Endothelial cell of umbilical vein (primary cell): ENCODE measurements around the gene QRICH2. TPM values are rescaled to one million over a fixed set of nuclear protein-coding genes. Genes with fewer than 3 reads are reported as not detected.
"Not testable (repeated sequence)": the region's sequence is repeated elsewhere in the genome, so short reads cannot be mapped to it uniquely, and the experiment has no call there.

ENCODE experiments used
- BruUV-seq: library from RNA; stranded (reverse); fragments of 400-500 nt; replicated peaks from 2 replicates; lab custom pipeline; 2021; lab: Mats Ljungman, UMichigan
- CTCF ChIA-PET: fragments of 300-600, 350-600 bp; sonication (Branson Sonifier 250); formaldehyde crosslinking; loops from one replicate; lab custom pipeline; 2021; ENCODE audit warnings: antibody characterized with exemption, inconsistent platforms; lab: Charles Lee
- POLR2A ChIA-PET: fragments of 300-600, 350-600 bp; sonication (Branson Sonifier 250); formaldehyde crosslinking; loops from one replicate; lab custom pipeline; 2021; ENCODE audit warnings: antibody characterized with exemption, inconsistent platforms; lab: Charles Lee
- DNase-seq: peaks from one replicate; pipeline ENCODE4 v3.0.0-alpha.2; 2011; ENCODE audit warnings: low read depth, low spot score
- FAIRE-seq: peaks from 2 replicates; lab custom pipeline; 2011; peaks lifted over from hg19 to GRCh38; lab: Jason Lieb, UNC
- H2AFZ ChIP-seq: 2 replicates; pipeline ENCODE4 v1.6.0; 2012; ENCODE audit warnings: low read depth, low read length, control low read depth, inconsistent platforms
- H3K27ac ChIP-seq: 2 replicates; pipeline ENCODE4 v1.5.1; 2011; ENCODE audit warnings: low read depth, mild to moderate bottlenecking, control low read depth, low read length, moderate library complexity; ENCODE audit not compliant: insufficient read depth
- H3K27me3 ChIP-seq, 2 experiments: 2 replicates each; pipeline versions ENCODE4 v1.6.0 to v1.6.1; 2011; ENCODE audit warnings: low read length in 2 of 2, mixed read lengths in 1 of 2; ENCODE audit not compliant: control insufficient read depth in 2 of 2, insufficient read depth in 2 of 2
- H3K36me3 ChIP-seq, 2 experiments: 2 replicates in 1 of 2; 3 replicates in 1 of 2; pipeline ENCODE4 v1.5.1; 2011; ENCODE audit warnings: low read length in 2 of 2, mild to moderate bottlenecking in 1 of 2, moderate library complexity in 1 of 2; ENCODE audit not compliant: control insufficient read depth in 2 of 2, insufficient read depth in 2 of 2; ENCODE audit errors: extremely low read depth in 1 of 2
- H3K4me1 ChIP-seq: 3 replicates; pipeline ENCODE4 v1.5.1; 2011; ENCODE audit warnings: mild to moderate bottlenecking, low read length; ENCODE audit not compliant: control insufficient read depth, insufficient read depth; ENCODE audit errors: extremely low read depth
- H3K4me2 ChIP-seq: 2 replicates; pipeline ENCODE4 v1.6.1; 2011; ENCODE audit warnings: low read length, control low read depth, mixed read lengths; ENCODE audit not compliant: insufficient read depth
- H3K4me3 ChIP-seq, 3 experiments: fragments of 200-600 bp in 1 of 3; sonication (generic), shearing (Covaris generic) in 1 of 3; replicated peaks in 1 of 3; 2 replicates each; pipeline ENCODE4 v1.5.1; 2011 to 2016; ENCODE audit warnings: control low read depth in 3 of 3, low read length in 3 of 3, mild to moderate bottlenecking in 2 of 3, inconsistent platforms in 1 of 3, low read depth in 1 of 3, moderate library complexity in 1 of 3; ENCODE audit not compliant: insufficient read depth in 1 of 3
- H3K79me2 ChIP-seq: 2 replicates; pipeline ENCODE4 v1.6.0; 2012; ENCODE audit warnings: low read length, inconsistent platforms; ENCODE audit not compliant: control insufficient read depth, insufficient read depth
- H3K9ac ChIP-seq: replicated peaks from 2 replicates; pipeline ENCODE3; 2011; ENCODE audit warnings: low read length, control low read depth; ENCODE audit not compliant: insufficient read depth; ENCODE audit errors: extremely low read depth
- H3K9me1 ChIP-seq: replicated peaks from 3 replicates; pipeline ENCODE4 v1.6.0; 2011; ENCODE audit warnings: mild to moderate bottlenecking, low read length; ENCODE audit not compliant: control insufficient read depth, insufficient read depth; ENCODE audit errors: extremely low read depth
- H3K9me3 ChIP-seq: replicated peaks from 2 replicates; pipeline ENCODE4 v1.5.1; 2012; ENCODE audit warnings: low read length, inconsistent platforms; ENCODE audit not compliant: control insufficient read depth, insufficient read depth
- H4K20me1 ChIP-seq: replicated peaks from 2 replicates; pipeline ENCODE3; 2011; ENCODE audit warnings: mild to moderate bottlenecking, low read length; ENCODE audit not compliant: control insufficient read depth, insufficient read depth; ENCODE audit errors: extremely low read depth
- CTCF ChIP-seq, 2 donors: IDR thresholded peaks; 1 replicate in 1 of 2; 2 replicates in 1 of 2; pipeline ENCODE4 v1.5.1; 2011; ENCODE audit warnings: low read length in 2 of 2, mild to moderate bottlenecking in 2 of 2, moderate library complexity in 2 of 2, control low read depth in 1 of 2, inconsistent platforms in 1 of 2, low read depth in 1 of 2; ENCODE audit not compliant: insufficient read depth in 1 of 2; ENCODE audit errors: extremely low read depth in 1 of 2
- EZH2 ChIP-seq: IDR thresholded peaks from 2 replicates; pipeline ENCODE4 v1.6.1; 2012; ENCODE audit warnings: borderline replicate concordance, low read depth, mild to moderate bottlenecking, moderate library complexity, low read length, inconsistent platforms; ENCODE audit not compliant: severe bottlenecking
- FOS ChIP-seq: IDR thresholded peaks from 2 replicates; pipeline ENCODE4 v1.6.1; 2011; ENCODE audit warnings: mild to moderate bottlenecking, low read length, moderate library complexity, borderline replicate concordance; ENCODE audit not compliant: insufficient read depth
- GATA2 ChIP-seq: IDR thresholded peaks from 2 replicates; pipeline ENCODE4 v1.7.0; 2011; ENCODE audit warnings: low read depth, mild to moderate bottlenecking, moderate library complexity, mixed read lengths, low read length; ENCODE audit not compliant: insufficient read length, insufficient read depth
- JUN ChIP-seq: IDR thresholded peaks from 2 replicates; pipeline ENCODE4 v1.6.1; 2011; ENCODE audit warnings: borderline replicate concordance, low read depth; ENCODE audit not compliant: insufficient read length, insufficient read depth
- MAX ChIP-seq: IDR thresholded peaks from 2 replicates; pipeline ENCODE4 v1.6.1; 2011; ENCODE audit not compliant: insufficient read depth, insufficient read length
- MYC ChIP-seq: IDR thresholded peaks from one replicate; pipeline ENCODE4 v1.6.1; 2011; ENCODE audit warnings: mild to moderate bottlenecking, low read depth, low read length
- POLR2A ChIP-seq: IDR thresholded peaks from 2 replicates; pipeline ENCODE4 v1.6.1; 2012; ENCODE audit warnings: low read depth, mild to moderate bottlenecking, control low read depth, low read length
- POLR2AphosphoS5 ChIP-seq: IDR thresholded peaks from 2 replicates; pipeline ENCODE4 v1.6.1; 2012; ENCODE audit warnings: low read depth, mild to moderate bottlenecking, control low read depth, low read length, moderate library complexity; ENCODE audit not compliant: insufficient read depth
- dilution Hi-C: fragments of 300-500 bp; cut with MboI; formaldehyde crosslinking; loops from one replicate; pipeline ENCODE4 v1.15.0; 2019; ENCODE audit warnings: low sequenced_read_pairs; ENCODE audit not compliant: extremely low pct_ligation_motif_present
- intact Hi-C: fragments of 100-400 bp; cut with micrococcal nuclease; formaldehyde crosslinking; loops from one replicate; pipeline ENCODE4 v1.10.0; 2022
- polyA plus RNA-seq, 4 experiments: library from polyadenylated mRNA; depleted of rRNA in 3 of 4; stranded (reverse) in 3 of 4; unstranded in 1 of 4; fragments of >200 nt; gene quantifications; 2 replicates each; pipeline versions ENCODE4 v1.2.1 to v1.2.3, GENCODE V29; 2011 to 2012; ENCODE audit warnings: missing spikeins in 1 of 4
- total RNA-seq: library from RNA; stranded (reverse); gene quantifications from 2 replicates; pipeline ENCODE4 v1.2.3, GENCODE V29; 2021

The QRICH2 gene
- total and polyA plus RNA-seq, 2 donors (not counting 3 experiments of a cell fraction or from before 2014, with no cell fraction given), result 6.7 to 9.6 TPM

GRCh38 chr17:76246080-76247066 is 61.7 kb downstream of the QRICH2 start:
- Histone ChIP-seq H3K4me2 (no peak overlapping the region), H3K9me1 (no peaks in the 10 kb centered on the region), H3K9ac (no peak overlapping the region), H4K20me1 (no peaks in the 10 kb centered on the region), H2AFZ (no peak overlapping the region), H3K27ac (no peak overlapping the region), H3K79me2 (no peaks in the 10 kb centered on the region), H3K4me3 (no peak overlapping the region), H3K9me3 (no peaks in the 10 kb centered on the region), H3K4me1 (no peaks in the 10 kb centered on the region), H3K27me3 (peaks cover 27 to 29% of the 10 kb centered on the region in 2 experiments), H3K36me3 (no peaks in the 10 kb centered on the region)
- ChIA-PET CTCF (interaction anchor here (0.6 to 7.2 kb wide), 8 partner anchors 10 to 125 kb away, joined by 3 to 125 read pairs (median 6); no protein-coding TSS in a partner anchor), POLR2A (interaction anchor here (0.8 to 1.2 kb wide), 2 partner anchors 16 to 20 kb away, joined by 3 read pairs; no protein-coding TSS in a partner anchor)
- no peak for FAIRE-seq
- dilution Hi-C loops, result no loop called here
- TF ChIP-seq GATA2 (no peak), EZH2 (no peak), FOS (no peak), MAX (no peak), MYC (no peak), JUN (no peak), CTCF (IDR thresholded peaks at IDR 0.05; ENCODE audit: extremely low read depth in 1 of 2, insufficient read depth in 1 of 2, low read depth in 1 of 2, low read length in 2 of 2) (no peak), POLR2AphosphoS5 (no peak), POLR2A (no peak)
- no peak for DNase-seq
- intact Hi-C loops, result no loop called here
- no TSS peak for BruUV-seq

- FAIRE-seq, DNase-seq, H3K9me3 ChIP-seq, H3K9me1 ChIP-seq, H3K9ac ChIP-seq, H3K4me2 ChIP-seq, H3K79me2 ChIP-seq, POLR2A ChIA-PET, dilution Hi-C loops, H3K36me3 ChIP-seq, H3K4me1 ChIP-seq, BruUV-seq, H4K20me1 ChIP-seq, H3K4me3 ChIP-seq, H3K27ac ChIP-seq, intact Hi-C loops, H2AFZ ChIP-seq: not testable (repeated sequence)
- H3K27me3 ChIP-seq, result peaks cover 31 to 36% of the 10 kb centered on the region in 2 experiments
- CTCF ChIA-PET, result interaction anchor here (7.2 kb wide), 1 partner anchor 35 kb away, joined by 125 read pairs; no protein-coding TSS in a partner anchor
Observed at GRCh38 chr17:76244721-76245120, 63.4 kb downstream of the QRICH2 start.
